HG03571 (cell line): ENCODE results near the gene ALDH16A1.

ENCODE experiments used
- ATAC-seq: cut with Tn5 transposase; IDR thresholded peaks from one replicate; pipeline ENCODE4 v1.9.1; 2021; ENCODE audit not compliant: unreplicated experiment

Gene ALDH16A1

DNA sequence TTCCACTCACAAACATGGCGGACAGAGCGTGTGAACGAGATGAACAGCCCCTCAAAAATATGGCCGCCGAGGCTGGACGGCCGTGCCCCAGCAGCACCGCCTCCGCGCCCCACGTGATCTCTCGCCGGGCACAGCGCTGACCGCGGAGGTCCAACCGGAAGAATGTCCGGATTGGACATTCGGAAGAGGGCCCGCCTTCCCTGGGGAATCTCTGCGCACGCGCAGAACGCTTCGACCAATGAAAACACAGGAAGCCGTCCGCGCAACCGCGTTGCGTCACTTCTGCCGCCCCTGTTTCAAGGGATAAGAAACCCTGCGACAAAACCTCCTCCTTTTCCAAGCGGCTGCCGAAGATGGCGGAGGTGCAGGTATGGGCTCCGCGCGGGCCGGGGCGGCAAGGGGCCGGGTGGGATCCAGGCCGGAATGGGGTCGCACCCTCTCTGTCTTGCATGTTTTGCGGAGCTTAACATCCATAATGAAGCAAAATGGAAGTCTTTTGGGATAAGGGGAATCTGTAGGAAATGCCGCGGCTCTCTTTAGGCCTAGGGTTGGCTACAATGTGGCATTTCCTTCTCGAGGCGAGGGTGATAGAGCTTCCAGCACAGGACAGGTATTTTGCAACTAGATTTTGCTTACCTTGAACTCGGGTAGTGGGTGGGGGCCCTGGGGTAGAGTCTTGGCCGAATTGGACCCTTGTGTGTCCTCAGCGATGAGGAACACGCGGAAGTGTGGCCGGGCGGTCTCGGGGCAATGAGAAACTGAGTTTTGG, 34.4 kb downstream of the ALDH16A1 start, which contains the start of gene RPL13A:
TSS of gene RPL13A (plus strand) at position 332 of the 769 bp plus-strand sequence. CDS start at position 354, 22 bp downstream.
- ATAC-seq, result peak; percentile 80

DNA sequence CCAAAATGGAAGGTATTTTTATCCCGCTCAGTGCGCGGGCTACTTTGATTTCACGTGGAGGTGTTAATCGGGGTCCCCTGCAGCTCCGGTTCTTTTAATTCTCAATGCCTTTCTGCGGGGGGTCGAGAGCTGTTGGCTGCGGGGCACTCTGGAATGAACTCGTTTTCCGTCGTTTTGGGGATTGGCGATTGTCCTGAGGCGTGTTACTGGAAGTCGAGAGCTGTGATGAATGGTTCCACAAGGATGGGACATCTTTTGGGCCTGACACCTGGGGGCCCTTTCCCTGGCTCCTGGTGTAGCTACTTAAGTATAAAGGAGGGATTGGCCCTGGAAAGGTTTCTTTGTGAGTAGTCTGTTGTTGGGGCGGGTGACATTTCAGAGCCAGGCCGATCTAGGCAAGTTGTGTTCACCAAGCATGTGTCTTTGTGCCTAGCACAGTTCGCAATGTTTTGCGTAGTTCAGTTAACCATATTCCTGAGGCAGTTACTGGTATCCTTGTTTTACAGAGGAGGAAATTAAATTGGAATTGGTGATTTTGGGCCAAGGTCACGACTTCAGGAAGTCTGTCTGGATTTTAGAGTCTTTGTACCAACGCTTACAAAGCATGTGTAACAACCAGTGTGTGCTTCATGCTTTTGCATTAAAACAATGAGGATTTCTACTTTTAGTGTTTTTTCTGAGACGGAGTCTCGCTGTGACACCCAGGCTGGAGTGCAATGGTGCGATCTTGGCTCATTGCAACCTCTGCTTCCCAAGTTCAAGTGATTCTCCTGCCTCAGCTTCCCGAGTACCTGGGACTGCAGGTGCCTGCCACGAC, 35.2 kb downstream of the ALDH16A1 start:
- no peak for ATAC-seq

DNA sequence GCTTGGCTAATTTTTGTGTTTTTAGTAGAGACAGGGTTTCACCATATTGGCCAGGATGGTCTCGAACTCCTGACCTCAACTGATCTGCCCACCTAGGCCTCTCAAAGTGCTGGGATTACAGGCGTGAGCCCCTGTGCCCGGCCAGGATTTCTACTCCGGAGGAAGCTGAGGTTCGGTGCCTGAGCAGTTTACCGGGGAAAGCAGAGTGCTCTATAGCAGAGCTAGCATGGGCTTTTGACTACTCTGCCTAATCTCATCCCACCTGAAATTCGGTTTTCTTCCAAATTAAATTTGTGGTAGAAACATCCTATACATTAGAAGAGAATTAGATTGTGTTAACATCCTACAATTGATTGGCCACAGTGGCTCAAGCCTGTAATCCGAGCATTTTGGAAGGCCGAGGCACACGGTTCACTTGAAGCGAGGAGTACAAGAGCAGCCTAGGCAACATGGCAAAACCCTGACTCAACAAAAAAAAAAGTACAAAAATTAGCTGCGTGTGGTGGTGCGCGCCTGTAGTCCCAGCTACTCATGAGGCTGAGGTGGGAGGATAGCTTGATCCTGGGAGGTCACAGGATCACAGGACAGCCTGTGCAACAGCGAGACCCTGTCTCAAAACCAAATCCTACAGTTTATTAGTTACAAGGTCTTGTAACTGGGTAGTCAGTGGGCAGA, 36.0 kb downstream of the ALDH16A1 start:
- no peak for ATAC-seq

DNA sequence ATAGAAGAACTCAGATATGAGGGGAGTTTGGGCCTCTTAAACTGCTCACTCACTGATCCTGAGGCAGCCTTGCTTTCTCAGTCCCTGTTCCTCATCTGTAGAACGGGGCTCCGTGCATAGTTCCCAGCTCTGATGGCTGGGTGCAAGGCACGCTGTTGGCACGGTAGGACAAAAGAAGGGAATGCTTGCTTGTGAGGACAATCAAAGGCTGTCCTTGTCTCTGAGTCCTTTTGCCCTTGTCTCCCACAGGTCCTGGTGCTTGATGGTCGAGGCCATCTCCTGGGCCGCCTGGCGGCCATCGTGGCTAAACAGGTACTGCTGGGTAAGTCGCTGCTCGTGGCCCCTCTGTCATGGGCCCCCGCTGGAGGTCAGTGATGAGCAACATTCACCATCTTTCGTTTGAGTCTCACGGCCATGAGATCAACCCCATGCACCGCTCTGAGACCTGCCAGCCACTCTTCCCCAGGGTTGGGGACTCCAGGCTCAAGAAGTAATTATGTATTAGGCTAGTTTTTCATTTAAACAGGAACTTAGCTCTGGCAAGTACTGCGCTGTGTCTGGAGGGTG, 36.7 kb downstream of the ALDH16A1 start:
- ATAC-seq, result no peak

DNA sequence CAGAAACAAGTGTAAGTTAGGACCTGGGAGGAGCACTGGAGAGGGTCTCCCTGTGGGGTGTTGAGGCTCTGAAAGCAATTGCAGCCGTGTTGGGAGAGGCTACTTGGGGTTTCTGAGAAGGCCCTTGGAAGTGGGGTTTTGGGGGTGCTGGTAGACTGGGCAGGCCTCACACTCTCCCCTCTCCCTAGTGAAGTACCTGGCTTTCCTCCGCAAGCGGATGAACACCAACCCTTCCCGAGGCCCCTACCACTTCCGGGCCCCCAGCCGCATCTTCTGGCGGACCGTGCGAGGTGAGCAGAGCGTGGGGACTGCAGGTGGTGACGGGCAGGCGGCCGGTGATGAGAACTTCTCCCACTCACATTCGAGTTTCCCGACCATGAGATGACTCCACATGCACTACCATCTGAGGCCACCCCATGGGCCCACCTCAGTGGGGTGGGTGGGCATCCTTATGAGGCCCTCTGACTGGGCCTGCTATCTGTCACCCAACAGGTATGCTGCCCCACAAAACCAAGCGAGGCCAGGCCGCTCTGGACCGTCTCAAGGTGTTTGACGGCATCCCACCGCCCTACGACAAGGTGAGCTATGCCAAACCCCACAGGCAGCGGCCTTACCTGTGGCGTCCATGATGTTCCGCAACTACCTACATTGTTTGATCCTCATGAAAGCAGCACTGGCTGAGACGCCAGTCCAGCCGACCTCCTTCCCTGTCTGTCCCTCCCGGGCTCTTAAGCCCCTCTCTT, 37.4 kb downstream of the ALDH16A1 start:
- ATAC-seq, result no peak

DNA sequence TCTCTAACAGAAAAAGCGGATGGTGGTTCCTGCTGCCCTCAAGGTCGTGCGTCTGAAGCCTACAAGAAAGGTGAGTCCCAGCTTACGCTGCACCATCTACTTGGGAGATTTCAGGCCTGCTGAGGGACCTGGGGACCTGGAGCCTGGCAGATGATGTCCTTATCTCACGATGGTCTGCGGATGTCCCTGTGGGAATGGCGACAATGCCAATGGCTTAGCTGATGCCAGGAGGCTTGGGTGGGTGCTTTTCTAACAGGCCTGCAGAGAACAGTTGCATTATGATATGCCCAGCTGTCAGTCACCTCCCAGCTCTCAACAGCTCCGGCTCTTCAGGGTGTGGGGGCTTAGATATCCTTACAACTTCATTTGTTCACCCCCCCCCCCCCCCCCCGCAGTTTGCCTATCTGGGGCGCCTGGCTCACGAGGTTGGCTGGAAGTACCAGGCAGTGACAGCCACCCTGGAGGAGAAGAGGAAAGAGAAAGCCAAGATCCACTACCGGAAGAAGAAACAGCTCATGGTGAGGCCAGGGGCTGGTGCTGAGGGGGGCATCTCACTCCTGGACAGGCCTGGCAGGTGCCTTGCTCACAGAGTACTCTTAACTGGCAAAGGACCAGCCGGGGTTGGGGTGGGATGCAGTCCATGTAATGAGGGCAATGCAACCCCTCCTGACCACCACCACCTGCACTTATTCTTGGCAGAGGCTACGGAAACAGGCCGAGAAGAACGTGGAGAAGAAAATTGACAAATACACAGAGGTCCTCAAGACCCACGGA, 38.2 kb downstream of the ALDH16A1 start:
- no peak for ATAC-seq

DNA sequence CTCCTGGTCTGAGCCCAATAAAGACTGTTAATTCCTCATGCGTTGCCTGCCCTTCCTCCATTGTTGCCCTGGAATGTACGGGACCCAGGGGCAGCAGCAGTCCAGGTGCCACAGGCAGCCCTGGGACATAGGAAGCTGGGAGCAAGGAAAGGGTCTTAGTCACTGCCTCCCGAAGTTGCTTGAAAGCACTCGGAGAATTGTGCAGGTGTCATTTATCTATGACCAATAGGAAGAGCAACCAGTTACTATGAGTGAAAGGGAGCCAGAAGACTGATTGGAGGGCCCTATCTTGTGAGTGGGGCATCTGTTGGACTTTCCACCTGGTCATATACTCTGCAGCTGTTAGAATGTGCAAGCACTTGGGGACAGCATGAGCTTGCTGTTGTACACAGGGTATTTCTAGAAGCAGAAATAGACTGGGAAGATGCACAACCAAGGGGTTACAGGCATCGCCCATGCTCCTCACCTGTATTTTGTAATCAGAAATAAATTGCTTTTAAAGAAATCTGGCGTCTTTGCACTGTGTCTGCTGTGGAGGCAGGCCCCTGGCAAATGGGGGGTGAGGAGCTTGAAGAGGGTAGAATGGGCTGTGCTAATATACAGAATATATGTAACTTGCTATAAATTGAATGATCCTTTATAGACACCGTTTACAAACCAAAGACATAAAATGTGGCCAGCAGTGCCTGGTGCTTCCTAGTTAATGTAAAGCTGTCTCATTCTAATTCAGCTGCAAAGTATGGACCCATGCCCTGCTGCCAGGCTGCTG, 39.0 kb downstream of the ALDH16A1 start:
- ATAC-seq, result no peak

DNA sequence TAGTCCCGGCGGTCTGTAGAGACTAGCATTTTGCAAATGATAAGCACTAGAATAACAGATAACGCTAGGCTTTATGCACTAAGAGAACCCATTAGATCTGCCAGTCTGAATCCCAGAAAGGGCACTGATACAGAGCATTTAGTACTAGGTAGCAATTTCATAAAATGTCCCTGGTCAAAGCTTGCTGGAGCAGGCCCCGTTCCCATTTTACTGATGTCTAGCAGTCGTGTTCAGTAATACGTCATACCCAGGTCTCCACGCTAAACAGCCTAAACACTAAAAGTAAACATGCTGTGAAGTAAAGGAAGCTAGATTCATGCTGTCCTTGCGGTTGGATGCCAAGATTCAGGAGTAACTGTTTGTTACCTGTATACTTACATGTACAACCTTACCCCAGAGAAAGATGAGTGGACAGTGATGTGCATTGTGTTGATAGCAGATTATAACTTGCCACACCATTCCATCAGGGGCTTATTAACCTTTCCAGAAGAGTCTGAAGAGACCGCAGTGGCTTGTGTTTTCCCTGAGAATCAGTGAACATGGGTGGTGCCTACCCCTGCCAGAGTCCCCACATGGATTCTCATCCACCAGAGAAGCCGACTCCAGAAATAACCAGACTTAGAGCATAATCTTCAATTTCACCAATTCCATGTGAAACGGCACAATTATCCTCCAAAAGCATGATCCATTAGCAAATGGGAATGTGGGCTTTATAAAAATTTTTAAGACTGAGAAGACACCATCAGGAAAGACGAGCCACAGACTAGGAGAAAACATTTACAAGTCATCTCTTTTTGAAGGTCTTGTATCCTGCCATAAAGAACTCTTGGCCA, 39.8 kb downstream of the ALDH16A1 start:
- no peak for ATAC-seq

DNA sequence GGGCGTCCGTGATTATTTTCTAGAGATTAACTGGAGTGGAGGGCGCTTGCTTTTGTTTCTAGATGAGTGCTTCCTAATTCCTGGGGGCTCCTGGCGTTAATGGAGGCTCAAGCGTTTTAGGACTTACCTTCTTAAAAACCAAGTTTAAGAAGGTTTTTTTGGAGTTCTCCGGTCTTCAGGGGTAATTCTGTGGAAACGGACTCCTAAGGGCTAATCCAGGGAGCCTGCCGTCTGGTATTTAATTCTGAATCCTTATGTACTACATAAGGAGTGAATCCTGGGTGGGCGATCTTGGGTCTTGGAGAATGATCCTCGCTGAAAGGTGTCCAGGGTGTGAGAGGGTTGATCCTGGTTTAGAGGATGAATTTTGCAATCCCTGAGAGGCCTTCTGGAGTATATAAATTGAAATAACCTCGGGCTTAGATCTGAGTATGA, 43.6 kb downstream of the ALDH16A1 start:
- no peak for ATAC-seq

DNA sequence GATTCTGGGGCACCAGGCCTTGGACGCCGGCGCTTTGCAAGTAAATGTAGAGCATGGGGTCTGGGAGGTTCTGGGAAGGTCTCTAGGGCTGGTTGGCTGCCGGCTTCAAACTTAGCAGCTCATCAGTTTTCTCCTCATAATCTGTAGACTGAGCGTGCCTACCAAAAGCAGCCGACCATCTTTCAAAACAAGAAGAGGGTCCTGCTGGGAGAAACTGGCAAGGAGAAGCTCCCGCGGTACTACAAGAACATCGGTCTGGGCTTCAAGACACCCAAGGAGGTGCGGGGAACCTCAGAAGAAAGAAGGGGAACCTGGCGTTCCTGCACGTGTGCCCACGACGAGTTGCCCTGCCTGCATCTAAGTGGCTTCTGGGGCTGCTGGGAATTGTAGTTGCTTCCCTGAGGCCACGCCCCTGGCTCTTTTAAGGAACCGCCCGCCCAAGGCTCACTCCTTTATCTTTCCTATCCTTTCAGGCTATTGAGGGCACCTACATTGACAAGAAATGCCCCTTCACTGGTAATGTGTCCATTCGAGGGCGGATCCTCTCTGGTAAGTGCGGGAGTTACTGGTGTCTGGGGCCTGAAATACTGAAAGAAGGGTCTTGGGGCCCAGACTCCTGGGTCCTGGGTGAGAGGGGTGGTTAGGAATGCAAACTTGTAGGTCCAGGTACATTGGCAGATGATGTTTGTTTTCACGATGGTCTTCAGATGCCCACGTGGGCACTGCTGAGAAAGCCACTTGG, 44.2 kb downstream of the ALDH16A1 start:
- no peak for ATAC-seq

DNA sequence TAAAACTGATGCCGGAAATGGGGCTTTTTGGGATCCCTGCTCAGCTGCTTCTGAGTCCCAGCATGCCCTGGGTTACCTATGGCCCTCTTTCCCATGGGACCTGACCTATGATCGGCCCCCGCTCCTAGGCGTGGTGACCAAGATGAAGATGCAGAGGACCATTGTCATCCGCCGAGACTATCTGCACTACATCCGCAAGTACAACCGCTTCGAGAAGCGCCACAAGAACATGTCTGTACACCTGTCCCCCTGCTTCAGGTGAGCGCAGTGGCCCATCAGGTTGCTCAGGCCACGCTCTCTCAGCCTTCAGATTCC, 44.7 kb downstream of the ALDH16A1 start:
- no peak for ATAC-seq

DNA sequence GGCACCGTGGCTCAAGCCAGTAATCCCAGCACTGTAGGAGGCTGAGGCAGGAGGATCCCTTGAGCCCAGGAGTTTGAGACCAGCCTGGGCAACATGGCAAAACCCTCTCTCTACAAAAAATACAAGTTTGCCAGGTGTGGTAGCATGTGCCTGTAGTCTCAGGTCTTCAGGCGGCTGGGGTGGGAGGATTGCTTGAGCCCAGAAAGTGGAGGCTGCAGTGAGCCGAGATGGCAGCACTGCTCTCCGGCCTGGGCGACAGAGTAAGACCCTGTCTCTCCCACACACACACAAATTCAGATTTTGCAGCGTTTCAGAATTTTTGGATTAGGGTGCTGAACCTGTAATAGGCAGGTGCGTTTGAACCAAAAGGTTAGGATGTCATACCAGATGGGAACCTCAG, 45.5 kb downstream of the ALDH16A1 start:
- ATAC-seq, result no peak

DNA sequence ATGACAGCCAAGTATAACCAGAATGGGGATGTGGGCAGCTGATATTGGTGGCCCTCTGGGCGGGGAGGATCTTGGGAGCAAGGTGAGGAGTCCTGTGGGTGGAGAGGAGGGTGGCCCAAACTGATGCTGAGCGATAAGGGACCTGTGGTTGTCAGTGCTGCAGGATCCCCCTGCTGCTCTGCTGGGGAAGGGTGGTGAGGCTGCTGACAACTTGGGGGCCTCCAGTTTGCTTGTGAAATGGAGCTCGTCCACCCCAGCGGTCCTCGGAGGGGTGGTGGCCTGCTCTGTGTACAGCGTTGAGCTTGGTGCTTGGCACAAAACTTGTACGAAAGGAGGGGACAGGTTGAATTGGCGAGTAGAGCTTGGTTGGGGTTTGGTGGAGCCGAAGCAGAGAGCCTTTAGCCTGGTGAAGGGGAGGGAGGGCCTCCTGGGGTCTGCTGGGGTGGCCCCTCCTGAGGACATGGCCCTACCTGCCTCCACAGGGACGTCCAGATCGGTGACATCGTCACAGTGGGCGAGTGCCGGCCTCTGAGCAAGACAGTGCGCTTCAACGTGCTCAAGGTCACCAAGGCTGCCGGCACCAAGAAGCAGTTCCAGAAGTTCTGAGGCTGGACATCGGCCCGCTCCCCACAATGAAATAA, 46.1 kb downstream of the ALDH16A1 start:
- no peak for ATAC-seq

DNA sequence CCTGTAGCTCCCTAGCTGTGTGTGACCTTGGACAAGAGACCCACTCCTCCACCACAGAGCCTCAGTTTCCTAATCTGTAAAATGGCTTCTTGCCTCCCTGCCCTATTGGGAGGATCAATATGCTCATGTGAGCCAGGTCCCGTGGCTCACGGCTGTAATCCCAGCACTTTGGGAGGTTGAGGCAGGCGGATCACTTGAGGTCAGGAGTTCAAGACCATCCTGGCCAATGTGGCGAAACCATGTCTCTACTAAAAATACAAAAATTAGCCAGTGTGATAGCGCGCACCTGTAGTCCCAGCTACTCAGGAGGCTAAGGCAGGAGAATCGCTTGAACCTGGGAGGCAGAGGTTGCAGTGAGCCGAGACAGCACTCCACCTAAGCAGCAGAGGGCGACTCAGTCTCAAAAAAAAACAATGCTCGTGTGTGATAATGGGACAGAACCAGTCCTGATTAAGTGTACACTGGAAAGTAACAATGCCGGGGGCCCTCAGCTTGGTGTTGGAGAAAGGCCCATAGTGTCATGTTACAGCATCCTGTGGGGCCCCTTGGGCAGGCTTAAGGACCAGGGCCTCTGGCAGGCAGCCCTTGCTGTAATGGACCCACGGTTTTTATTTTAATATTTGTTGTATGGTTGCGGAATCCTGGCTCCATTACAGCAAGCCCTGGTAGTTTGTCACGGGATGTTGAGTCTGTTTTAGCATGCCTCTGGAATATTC, 50.0 kb downstream of the ALDH16A1 start:
- ATAC-seq, result no peak

DNA sequence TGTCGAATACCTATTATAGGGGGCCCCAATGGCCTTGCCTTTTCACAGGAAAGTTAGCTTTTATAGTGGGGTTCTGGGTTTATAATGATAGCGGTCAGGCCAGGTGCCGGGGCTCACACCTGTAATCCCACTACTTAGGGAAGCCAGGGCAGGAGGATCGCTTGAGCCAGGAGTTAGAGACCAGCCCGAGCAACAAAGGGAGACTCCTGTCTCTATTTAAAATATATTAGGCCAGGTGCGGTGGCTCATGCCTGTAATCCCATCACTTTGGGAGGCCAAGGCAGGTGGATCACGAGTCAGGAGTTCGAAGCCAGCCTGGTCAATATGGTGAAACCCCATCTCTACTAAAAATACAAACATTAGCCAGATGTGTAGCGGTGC, 50.5 kb downstream of the ALDH16A1 start:
- no peak for ATAC-seq

DNA sequence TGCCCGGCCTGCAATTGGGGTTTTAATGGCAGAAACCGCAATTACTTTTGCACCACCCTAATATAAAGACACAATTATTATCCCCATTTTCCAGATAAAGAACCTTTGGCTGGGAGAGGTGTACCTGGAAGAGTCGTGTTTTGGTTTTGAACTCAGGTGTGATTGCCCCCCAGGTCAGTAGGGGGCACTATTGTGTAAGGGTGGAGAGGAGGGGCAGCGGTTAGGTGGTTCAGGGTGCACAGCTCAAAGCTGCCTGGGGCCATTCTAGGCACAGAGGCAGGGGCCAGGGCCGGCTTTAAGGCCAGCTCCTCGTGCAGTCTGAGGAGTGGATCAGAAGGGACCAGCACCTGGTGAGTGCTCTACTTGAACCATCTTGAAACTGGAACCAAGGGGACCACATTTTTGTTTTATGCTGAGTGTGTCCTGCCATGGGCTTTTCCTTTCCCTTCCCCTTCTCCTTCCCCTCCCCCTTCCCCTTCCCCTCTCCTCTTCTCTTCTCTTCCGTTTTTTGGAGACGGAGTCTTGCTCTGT, 53.6 kb downstream of the ALDH16A1 start:
- ATAC-seq, result no peak
